Measurements from ENCODE around the gene ZFYVE19. TPM values are rescaled to one million over a fixed set of nuclear protein-coding genes. Genes with fewer than 3 reads are reported as not detected.

Gene ZFYVE19
- total RNA-seq, 1 donor from 2014 or later, result 26.0 TPM

- no peak for DNase-seq (ENCODE audit: extremely low read depth, low read depth, low spot score)
Observed at GRCh38 chr15:40812721-40813425, 6.0 kb downstream of the ZFYVE19 start.

GRCh38 chr15:40815042-40815698 lies 8.3 kb downstream of the ZFYVE19 start:
- no peak for DNase-seq (ENCODE audit: extremely low read depth, low read depth, low spot score)

GRCh38 chr15:40819048-40819447 lies 12.2 kb downstream of the ZFYVE19 start:
- DNase-seq (ENCODE audit: extremely low read depth, low read depth, low spot score), result no peak

GRCh38 chr15:40821195-40821594 lies 14.3 kb downstream of the ZFYVE19 start:
- no peak for DNase-seq (ENCODE audit: extremely low read depth, low read depth, low spot score)

GRCh38 chr15:40823572-40824343 lies 16.9 kb downstream of the ZFYVE19 start:
- DNase-seq (ENCODE audit: extremely low read depth, low read depth, low spot score), result no peak

GRCh38 chr15:40825661-40826422 lies 19.0 kb downstream of the ZFYVE19 start:
- DNase-seq (ENCODE audit: extremely low read depth, low read depth, low spot score), result no peak

GRCh38 chr15:40826423-40827075 lies 19.7 kb downstream of the ZFYVE19 start:
- no peak for DNase-seq (ENCODE audit: extremely low read depth, low read depth, low spot score)

GRCh38 chr15:40828447-40829036 lies 21.7 kb downstream of the ZFYVE19 start, which contains the start of gene PPP1R14D:
Gene PPP1R14D (minus strand): TSS chr15:40828708. CDS start chr15:40828641, 67 bp downstream.
- no peak for DNase-seq (ENCODE audit: extremely low read depth, low read depth, low spot score)

- no peak for DNase-seq (ENCODE audit: extremely low read depth, low read depth, low spot score)
Observed at GRCh38 chr15:40829115-40829514, 22.2 kb downstream of the ZFYVE19 start.

GRCh38 chr15:40830884-40831283 lies 24.0 kb downstream of the ZFYVE19 start:
- no peak for DNase-seq (ENCODE audit: extremely low read depth, low read depth, low spot score)

GRCh38 chr15:40831861-40832260 lies 25.0 kb downstream of the ZFYVE19 start:
- no peak for DNase-seq (ENCODE audit: extremely low read depth, low read depth, low spot score)

- no peak for DNase-seq (ENCODE audit: extremely low read depth, low read depth, low spot score)
Observed at GRCh38 chr15:40832903-40833302, 26.0 kb downstream of the ZFYVE19 start.

GRCh38 chr15:40836020-40836419 lies 29.1 kb downstream of the ZFYVE19 start:
- no peak for DNase-seq (ENCODE audit: extremely low read depth, low read depth, low spot score)

GRCh38 chr15:40838756-40839155 lies 31.9 kb downstream of the ZFYVE19 start:
- no peak for DNase-seq (ENCODE audit: extremely low read depth, low read depth, low spot score)

- DNase-seq (ENCODE audit: extremely low read depth, low read depth, low spot score), result no peak
Observed at GRCh38 chr15:40841741-40842140, 34.9 kb downstream of the ZFYVE19 start.

- DNase-seq (ENCODE audit: extremely low read depth, low read depth, low spot score), result no peak
Observed at GRCh38 chr15:40843261-40843884, 36.5 kb downstream of the ZFYVE19 start.

- no peak for DNase-seq (ENCODE audit: extremely low read depth, low read depth, low spot score)
Observed at GRCh38 chr15:40843885-40844695, 37.2 kb downstream of the ZFYVE19 start, which contains the start of gene SPINT1. Gene SPINT1 (plus strand): TSS chr15:40844048. CDS start chr15:40844555, 507 bp downstream.

GRCh38 chr15:40844696-40845030 lies 37.8 kb downstream of the ZFYVE19 start:
- no peak for DNase-seq (ENCODE audit: extremely low read depth, low read depth, low spot score)

- no peak for DNase-seq (ENCODE audit: extremely low read depth, low read depth, low spot score)
Observed at GRCh38 chr15:40845036-40845435, 38.1 kb downstream of the ZFYVE19 start.
